ENCODE results near the gene TTLL12.

The TTLL12 gene

GRCh38 chr22:43118953-43119458 lies 67.9 kb downstream of the TTLL12 start:
- DNase-seq: no peak

GRCh38 chr22:43118024-43118849 lies 68.7 kb downstream of the TTLL12 start:
- DNase-seq: no peak

GRCh38 chr22:43116932-43117331 lies 70.0 kb downstream of the TTLL12 start:
- no peak for DNase-seq
